Stimulated activated CD4-positive, alpha-beta T cell treated with anti-CD3 and anti-CD28 coated beads, Interleukin-12 subunit alpha, Interleukin-12 subunit beta, amount 100 ng/mL, for 48 hours (primary cell): ENCODE measurements around the gene RTEL1.
A peak's percentile ranks its signal among the peaks of the same experiment; 100 is the strongest.
"Not testable (repeated sequence)": the region's sequence is repeated elsewhere in the genome, so short reads cannot be mapped to it uniquely, and the experiment has no call there.

Experiments used
- DNase-seq, 3 donors: peaks; one replicate each; pipeline ENCODE4 v3.0.0-alpha.2; 2020; ENCODE audit warnings: low read depth in 2 of 3, low spot score in 1 of 3

RTEL1 gene

DNA sequence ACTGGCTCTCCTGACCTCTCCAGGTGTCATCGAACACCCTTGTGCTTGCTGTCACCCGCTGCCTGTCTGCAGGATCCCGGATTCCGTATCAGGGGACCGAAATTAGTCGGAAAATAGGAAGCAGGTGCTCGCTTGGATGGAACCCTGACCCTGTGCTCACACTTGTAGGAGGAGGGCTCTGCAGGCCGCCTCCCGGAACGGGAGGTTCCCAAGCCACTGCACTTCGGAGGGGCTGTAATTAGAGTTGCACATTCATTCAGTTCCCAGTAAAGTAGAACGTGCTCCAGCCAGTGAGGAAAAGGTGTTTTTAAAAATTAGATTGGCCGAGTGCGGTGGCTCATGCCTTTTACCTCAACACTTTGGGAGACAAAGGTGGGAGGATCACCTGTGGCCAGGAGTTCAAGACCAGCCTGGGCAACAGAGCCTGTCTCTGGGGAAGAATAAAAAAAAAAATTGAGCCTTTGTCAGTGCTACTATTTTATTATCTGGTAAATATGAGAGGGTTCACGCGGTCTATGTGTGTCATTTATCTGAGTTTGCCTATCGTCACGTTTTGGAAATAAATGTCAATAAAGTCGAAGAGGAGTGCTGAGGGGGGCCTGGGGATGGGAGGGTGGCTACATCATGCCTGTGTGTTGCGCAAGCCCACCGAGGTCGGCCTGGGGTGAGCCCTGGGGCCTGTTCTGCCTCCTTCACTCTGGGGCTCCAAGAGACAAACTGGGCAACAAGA, 29.7 kb upstream of the RTEL1 start:
- peak; percentile 65 to 77 (median 73) for DNase-seq

- not testable (repeated sequence) for DNase-seq
Measured at GRCh38 chr20:63630956-63631355, 27.2 kb upstream of the RTEL1 start.

- DNase-seq: not testable (repeated sequence)
Measured at GRCh38 chr20:63631426-63631825, 26.7 kb upstream of the RTEL1 start.

DNA sequence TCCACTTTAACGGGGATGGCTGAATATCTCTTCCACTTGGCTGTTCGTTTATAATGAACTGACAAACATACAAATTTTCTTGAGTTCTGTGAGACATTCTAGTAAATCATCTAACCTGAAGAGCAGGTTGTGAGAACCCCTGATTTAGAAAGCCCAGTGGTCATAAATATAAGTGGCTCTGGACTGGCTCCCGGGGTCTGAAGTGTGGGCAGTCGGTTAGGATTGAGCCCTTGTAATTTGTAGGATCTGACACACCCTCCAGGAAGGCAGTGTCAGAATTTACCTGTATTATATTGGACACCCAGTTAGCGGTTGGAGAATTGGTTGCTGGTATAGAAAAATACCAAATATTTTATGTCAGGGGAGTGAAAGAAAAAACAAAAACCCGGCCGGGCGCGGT, 24.4 kb upstream of the RTEL1 start:
- no peak for DNase-seq

DNA sequence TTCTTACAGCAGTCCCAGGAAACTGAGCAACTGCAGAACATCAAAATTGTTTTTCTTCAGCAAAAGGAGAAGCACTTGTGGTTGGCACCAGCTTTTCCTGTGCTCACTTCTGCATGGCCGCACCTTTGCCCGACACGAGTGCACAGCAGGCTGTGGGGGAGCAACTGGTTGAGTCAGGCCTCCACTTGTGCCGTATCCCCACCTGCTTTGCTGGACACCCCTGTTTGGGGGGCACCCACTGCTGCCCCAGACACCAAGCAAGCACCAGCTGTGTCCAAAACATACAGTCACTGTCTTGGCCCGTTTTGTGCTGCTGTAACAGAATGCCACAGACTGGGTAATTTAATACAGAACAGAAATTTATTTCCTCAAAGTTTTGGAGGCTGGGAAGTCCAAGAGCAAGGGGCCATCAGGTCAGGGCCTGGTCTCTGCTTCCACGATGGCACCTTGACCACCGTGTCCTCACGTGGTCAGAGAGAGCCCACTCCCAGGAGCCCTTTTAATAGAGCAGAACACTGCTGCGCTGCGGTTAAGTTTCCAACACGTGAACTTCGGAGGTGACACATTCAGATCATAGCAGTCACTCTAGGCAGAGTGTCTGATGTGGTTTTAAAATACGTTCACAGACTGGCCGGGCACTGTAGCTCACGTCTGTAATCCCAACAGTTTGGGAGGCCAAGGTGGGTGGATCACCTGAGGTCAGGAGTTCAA, 22.5 kb upstream of the RTEL1 start:
- DNase-seq: peak in 2 of 3 donors; percentile 55 to 65

DNA sequence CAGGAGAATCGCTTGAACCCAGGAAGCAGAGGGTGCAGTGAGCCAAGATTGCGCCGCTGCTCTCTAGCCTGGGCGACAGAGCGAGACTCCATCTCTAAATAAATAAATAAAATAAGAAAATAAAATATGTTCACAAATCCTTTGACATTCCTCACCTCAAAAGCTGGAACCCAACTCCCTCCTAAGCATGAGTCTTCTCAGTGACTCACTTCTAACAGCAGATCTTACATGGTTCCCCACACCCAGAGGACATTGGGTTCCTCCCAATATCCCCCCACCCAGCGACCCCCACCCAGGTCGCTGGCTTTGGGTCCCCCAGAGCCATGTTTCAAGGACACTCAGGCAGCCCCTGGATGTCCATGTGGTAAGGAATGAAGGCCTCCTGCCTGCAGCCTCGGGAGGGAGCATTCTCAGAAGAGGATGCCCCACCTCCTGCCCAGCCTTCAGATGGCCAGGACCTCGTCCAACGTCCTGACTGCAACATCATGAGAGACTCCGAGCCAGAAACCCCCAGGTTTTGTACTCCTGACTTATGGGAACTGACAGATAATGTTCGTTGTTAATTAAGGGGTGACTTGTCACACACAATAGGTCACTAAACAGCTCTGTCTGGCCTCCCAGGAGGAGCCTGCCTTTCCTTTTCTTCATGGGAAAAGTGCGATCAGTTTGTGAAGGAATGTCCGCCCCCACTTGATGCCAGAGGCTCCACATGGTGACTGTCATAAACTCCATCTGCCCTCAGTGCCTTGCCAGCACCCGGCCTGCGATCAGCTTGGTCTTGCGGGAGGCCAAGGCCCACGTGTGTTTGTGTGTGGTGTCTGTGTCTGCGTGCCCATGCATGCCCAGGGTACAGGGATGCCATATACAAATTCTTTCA, 21.1 kb upstream of the RTEL1 start:
- DNase-seq: no peak

DNA sequence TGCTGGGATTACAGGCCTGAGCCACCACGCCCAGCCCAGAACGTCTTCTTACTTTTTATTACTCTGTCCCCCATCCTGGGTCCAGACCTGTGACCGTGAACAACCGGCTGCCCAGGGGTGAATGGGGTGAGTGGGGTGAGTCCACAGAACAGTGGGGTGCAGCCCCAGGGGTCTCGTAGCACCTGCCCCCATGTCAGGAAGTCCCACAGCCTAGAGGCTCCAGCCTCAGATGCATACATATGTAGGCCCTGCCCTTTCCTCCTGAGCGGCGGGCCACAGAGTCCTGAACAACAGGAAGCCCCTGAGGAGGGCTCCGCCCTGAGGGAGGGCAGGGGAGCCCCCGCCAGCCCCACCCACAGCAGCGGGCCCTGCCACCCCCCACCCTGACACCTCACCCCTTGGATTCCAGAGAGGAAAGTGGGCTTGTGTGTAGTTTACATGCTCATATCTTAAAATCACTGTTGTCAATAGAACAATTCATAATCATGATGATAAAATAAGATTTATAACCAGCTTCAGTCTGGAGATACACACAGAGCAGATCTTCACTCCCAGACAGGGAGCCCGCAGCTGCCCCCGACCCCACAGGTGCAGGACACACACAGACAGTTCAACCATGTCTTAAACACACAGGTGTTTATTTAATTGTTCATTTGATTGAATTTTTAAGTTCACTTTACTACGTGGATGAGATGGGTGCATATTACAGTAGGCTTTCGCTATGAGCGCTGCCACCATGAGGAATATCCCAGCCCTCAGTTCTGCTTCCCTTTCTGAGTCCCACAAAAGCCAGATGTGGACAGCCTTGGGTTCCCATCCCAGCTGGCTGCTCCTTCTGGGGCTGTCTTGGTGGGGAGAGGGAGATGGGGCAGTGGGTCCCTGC, 18.8 kb upstream of the RTEL1 start:
- DNase-seq: no peak

GRCh38 chr20:63640086-63640485, 18.0 kb upstream of the RTEL1 start:
- no peak for DNase-seq

GRCh38 chr20:63640686-63641085, 17.4 kb upstream of the RTEL1 start:
- DNase-seq: not testable (repeated sequence)

- no peak for DNase-seq
Measured at GRCh38 chr20:63641146-63641791, 16.8 kb upstream of the RTEL1 start.

DNA sequence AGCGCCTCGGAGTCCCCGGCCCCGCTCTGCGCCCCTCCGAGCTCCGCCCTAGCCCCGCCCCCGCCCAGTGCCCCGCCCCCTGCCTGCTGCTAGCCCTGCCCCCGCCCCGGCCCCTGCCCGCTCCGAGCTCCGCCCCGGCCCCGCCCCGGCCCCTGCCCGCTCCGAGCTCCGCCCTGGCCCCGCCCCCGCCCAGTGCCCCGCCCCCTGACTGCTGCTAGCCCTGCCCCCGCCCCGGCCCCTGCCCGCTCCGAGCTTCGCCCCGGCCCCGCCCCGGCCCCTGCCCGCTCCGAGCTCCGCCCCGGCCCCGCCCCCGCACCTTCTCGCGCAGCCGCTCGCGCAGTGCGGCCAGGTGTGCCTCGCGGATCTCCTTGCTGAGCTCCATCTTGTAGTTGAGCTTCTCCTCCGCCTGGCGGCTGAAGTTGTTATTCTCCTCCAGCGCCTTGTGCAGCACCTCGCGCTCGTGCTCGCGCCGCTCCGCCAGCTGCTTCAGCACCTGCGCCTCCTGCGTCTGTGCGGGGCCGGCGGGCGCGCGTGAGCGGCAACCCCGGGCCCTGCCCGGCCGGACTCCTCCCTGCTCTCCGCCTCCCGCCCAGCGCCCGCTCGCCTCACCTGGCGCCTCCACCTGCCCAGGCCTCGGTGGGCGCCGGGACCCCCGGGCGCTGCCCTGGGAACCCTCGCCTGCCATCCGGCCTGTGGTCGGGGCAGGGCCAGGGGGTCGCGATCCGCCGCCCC, 16.2 kb upstream of the RTEL1 start:
- DNase-seq: peak; percentile 95 to 98 (median 97)

DNA sequence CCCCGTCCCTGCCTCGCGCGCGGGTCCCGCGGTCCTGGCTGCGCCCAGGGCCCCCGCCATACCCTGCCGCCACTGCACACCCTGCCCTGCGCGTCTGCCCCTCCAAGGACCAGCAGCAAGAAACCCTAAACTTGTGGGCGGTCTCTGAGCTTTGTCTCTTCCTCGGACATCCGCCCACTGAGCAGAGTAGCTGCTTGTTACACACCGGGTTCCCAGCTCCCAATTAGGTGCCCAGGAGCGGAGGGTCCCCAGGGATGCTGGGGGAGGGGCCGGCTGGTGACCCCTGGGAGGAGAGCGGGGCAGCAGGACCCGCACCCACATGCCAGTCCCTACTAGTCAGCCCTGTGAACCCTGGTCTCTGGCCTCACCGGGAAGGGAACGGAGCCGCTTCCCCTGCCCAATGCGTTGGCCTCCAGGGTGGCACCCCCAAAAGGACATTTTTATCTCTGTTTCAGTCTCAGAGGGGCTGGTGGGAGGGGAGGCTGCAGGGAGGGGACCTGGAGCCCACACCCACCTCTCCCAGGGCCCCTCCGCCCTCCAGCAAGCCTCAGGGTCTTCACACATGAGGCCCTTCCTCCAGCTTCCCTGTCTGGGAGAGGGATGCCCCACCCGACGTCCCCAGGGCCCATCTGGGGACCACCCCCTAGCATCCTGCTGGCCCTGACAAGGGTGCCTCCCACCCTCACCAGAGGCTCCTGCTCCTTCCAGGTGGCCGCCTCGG, 15.4 kb upstream of the RTEL1 start:
- DNase-seq: no peak

- DNase-seq: no peak
Measured at GRCh38 chr20:63643499-63643898, 14.6 kb upstream of the RTEL1 start.

DNA sequence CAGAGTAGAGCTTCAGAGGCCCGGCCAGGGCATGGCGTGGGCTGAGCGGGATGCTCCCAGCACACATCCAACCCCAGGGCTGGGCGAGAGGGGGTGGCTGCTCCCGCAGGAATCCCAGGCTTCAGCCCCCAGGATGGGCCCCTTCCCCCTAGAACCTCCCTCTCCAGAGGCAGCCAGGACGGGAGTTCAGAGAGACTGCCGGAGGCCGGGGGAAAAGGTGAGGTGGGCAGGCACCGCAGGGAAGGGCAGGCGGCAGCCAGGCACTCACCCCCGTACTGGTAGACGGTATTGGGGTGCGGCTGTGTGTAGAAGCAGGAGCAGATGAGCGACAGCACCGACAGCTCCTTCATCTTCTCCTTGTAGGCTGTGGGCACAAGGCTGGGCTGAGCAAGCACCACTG, 14.2 kb upstream of the RTEL1 start:
- DNase-seq: no peak

DNA sequence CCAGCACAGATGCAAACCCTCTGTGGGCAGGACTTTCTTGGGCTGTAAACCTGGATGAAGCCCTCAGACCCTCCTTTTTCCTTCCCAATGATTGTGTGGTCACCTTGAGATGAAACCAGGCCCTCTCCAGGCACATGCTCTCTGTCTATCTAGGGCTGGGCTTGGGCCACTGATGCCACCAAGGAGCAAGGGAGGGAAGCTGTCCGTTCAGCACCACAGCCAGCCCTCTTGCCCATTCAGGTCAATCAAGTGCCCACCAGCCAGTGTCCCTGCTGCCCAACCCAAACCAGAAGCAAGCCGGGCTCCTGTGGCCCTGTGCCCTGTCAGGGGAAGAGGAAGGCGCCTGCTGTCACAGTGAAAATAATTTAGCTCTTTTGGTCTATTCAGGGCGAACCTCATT, 12.9 kb upstream of the RTEL1 start:
- no peak for DNase-seq

GRCh38 chr20:63648190-63648589, 9.9 kb upstream of the RTEL1 start:
- no peak for DNase-seq

- no peak for DNase-seq
Measured at GRCh38 chr20:63648895-63649589, 9.1 kb upstream of the RTEL1 start.

DNA sequence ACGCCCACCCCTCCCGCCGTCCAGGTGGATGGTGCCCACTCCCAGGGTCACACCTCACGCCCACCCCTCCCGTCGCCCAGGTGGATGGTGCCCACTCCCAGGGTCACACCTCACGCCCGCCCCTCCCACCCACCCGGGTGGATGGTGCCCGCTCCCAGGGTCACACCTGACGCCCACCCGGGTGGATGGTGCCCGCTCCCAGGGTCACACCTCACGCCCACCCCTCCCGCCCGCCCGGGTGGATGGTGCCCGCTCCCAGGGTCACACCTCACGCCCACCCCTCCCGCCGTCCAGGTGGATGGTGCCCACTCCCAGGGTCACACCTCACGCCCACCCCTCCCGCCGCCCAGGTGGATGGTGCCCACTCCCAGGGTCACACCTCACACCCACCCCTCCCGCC, 7.6 kb upstream of the RTEL1 start:
- DNase-seq: not testable (repeated sequence)

GRCh38 chr20:63651942-63652191, 6.2 kb upstream of the RTEL1 start:
- DNase-seq: no peak
